Sigmoid colon (tissue), 7 donors: ENCODE results near the gene IL17D. TPM values are rescaled to one million over a fixed set of nuclear protein-coding genes. Genes with fewer than 3 reads are reported as not detected.

ENCODE experiments used
- DNase-seq: peaks from one replicate; pipeline ENCODE4 v3.0.0-alpha.2; 2019
- H3K27ac ChIP-seq, 4 donors: fragments of 200-600 bp; sonication (generic); one replicate each; pipeline ENCODE4 v1.5.1; 2016 to 2019; ENCODE audit warnings: mild to moderate bottlenecking in 1 of 4
- H3K27me3 ChIP-seq, 3 donors: fragments of 200-600 bp; sonication (generic); one replicate each; pipeline ENCODE4 v1.5.1; 2019; ENCODE audit warnings: mild to moderate bottlenecking in 1 of 3
- H3K36me3 ChIP-seq, 4 donors: fragments of 200-600 bp; sonication (generic); one replicate each; pipeline ENCODE4 v1.5.1; 2016 to 2019
- H3K4me1 ChIP-seq, 4 donors: fragments of 200-600 bp; sonication (generic); one replicate each; pipeline ENCODE4 v1.5.1; 2017 to 2019
- H3K4me3 ChIP-seq, 4 donors: fragments of 200-600 bp; sonication (generic); one replicate each; pipeline ENCODE4 v1.5.1; 2017 to 2019; ENCODE audit warnings: mild to moderate bottlenecking in 2 of 4, moderate library complexity in 1 of 4
- H3K9me3 ChIP-seq, 4 donors: fragments of 200-600 bp in 3 of 4; sonication (generic) in 3 of 4; one replicate each; pipeline versions ENCODE4 v1.5.1 to v1.6.1; 2013 to 2019
- CTCF ChIP-seq, 4 experiments: fragments of 450-650 bp in 3 of 4; fragments of 200-600 bp in 1 of 4; IDR thresholded peaks; one replicate each; pipeline ENCODE4 v1.5.1; 2016 to 2019; ENCODE audit warnings: antibody characterized with exemption in 4 of 4, mild to moderate bottlenecking in 3 of 4, moderate library complexity in 2 of 4
- EP300 ChIP-seq, 4 donors: sonication (generic); formaldehyde crosslinking; IDR thresholded peaks; one replicate each; pipeline ENCODE4 v1.6.1; 2017; ENCODE audit warnings: antibody characterized with exemption in 4 of 4
- POLR2A ChIP-seq, 2 donors: fragments of 450-650 bp; IDR thresholded peaks; one replicate each; pipeline ENCODE4 v1.6.1; 2016; ENCODE audit warnings: antibody characterized with exemption in 2 of 2, mild to moderate bottlenecking in 2 of 2, moderate library complexity in 2 of 2
- POLR2AphosphoS5 ChIP-seq, 4 donors: sonication (generic); formaldehyde crosslinking; IDR thresholded peaks; one replicate each; pipeline ENCODE4 v1.6.1; 2017; ENCODE audit warnings: antibody characterized with exemption in 4 of 4
- WGBS, 2 donors: extraction: QIAGEN DNeasy Blood & Tissue Kit; methylation state at CpG; one replicate each; pipeline ENCODE4 v1.1.7; 2013; 5-methylcytosine and 5-hydroxymethylcytosine counted together
- intact Hi-C: fragments of 100-400 bp; cut with DNase I; formaldehyde crosslinking; loops from one replicate; pipeline ENCODE4 v1.15.1; 2023
- polyA plus RNA-seq, 3 donors: library from polyadenylated mRNA; stranded (reverse); fragments of 200-250 nt; gene quantifications; one replicate each; pipeline ENCODE4 v1.2.3, GENCODE V29; 2013
- total RNA-seq, 4 donors: library from RNA; depleted of rRNA; stranded (reverse); fragments of >200 nt; gene quantifications; one replicate each; pipeline ENCODE4 v1.1.0, GENCODE V29; 2016
- donor health status: healthy with polysubstance abuse.
- donor health status: Bipolar disorder and iron deficiency.
- donor health status: healthy.

The IL17D gene
- total and polyA plus RNA-seq, 7 donors: 0.52 to 3.2 (median 1.4) TPM; not detected in 1

GRCh38 chr13:20666948-20667347 lies 36.6 kb upstream of the IL17D start:
- DNase-seq: no peak
- no peaks in the 10 kb centered on the region for H3K27me3 ChIP-seq
- H3K4me3 ChIP-seq: no peak overlapping the region
- no peak overlapping the region for H3K27ac ChIP-seq
- H3K9me3 ChIP-seq: no peaks in the 10 kb centered on the region
- no peak for TF ChIP-seq POLR2A (IDR thresholded peaks at IDR 0.05)
- TF ChIP-seq POLR2AphosphoS5 (IDR thresholded peaks at IDR 0.05): no peak
- TF ChIP-seq EP300 (IDR thresholded peaks at IDR 0.05): no peak
- TF ChIP-seq CTCF (IDR thresholded peaks at IDR 0.05): no peak
- intact Hi-C loops: no loop called here
- peaks cover 0 to 34% (median 2%) of the 10 kb centered on the region in 4 donors for H3K36me3 ChIP-seq
- 73 to 79% methylated on average over 4 of the region's 4 CpGs for WGBS, 2 donors
- no peaks in the 10 kb centered on the region for H3K4me1 ChIP-seq

- 64 to 66% methylated on average over 4 of the region's 4 CpGs for WGBS, 2 donors
- TF ChIP-seq POLR2AphosphoS5 (IDR thresholded peaks at IDR 0.05) (no peak), EP300 (IDR thresholded peaks at IDR 0.05) (no peak), POLR2A (IDR thresholded peaks at IDR 0.05) (no peak)
- Histone ChIP-seq H3K4me3 (no peak overlapping the region), H3K27ac (no peak overlapping the region), H3K36me3 (peaks cover 0 to 38% (median 3%) of the 10 kb centered on the region in 4 donors), H3K4me1 (no peaks in the 10 kb centered on the region), H3K9me3 (no peaks in the 10 kb centered on the region), H3K27me3 (no peaks in the 10 kb centered on the region)
- DNase-seq: no peak
- intact Hi-C loops: no loop called here
These were observed 35.6 kb upstream of the IL17D start for GRCh38 chr13:20667857-20668437.

DNA sequence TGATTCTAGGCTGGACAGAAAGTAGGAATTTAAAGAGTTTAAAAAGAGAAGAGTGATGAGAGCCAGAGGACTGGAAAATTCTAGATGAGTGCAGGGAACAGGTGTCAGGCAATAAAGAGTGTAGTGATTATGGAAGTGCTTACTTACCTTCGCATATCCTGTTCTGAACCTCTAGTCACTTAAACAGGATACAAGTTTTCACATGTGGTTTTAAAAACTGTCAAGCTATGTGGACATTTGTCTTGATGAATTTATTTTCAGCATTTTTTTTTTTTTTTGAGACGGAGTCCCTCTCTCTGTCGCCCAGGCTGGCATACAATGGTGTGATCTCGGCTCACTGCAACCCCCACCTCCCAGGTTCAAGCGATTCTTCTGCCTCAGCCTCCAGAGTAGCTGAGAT lies 34.3 kb upstream of the IL17D start:
- Histone ChIP-seq H3K27me3 (no peaks in the 10 kb centered on the region), H3K27ac (no peak overlapping the region), H3K9me3 (no peaks in the 10 kb centered on the region), H3K4me1 (no peaks in the 10 kb centered on the region), H3K36me3 (peaks cover 0 to 39% (median 3%) of the 10 kb centered on the region in 4 donors), H3K4me3 (no peak overlapping the region)
- TF ChIP-seq POLR2A (IDR thresholded peaks at IDR 0.05) (no peak), EP300 (IDR thresholded peaks at IDR 0.05) (no peak), CTCF (IDR thresholded peaks at IDR 0.05) (no peak), POLR2AphosphoS5 (IDR thresholded peaks at IDR 0.05) (no peak)
- 52 to 88% methylated on average over 5 of the region's 5 CpGs for WGBS, 2 donors
- intact Hi-C loops: no loop called here
- no peak for DNase-seq

DNA sequence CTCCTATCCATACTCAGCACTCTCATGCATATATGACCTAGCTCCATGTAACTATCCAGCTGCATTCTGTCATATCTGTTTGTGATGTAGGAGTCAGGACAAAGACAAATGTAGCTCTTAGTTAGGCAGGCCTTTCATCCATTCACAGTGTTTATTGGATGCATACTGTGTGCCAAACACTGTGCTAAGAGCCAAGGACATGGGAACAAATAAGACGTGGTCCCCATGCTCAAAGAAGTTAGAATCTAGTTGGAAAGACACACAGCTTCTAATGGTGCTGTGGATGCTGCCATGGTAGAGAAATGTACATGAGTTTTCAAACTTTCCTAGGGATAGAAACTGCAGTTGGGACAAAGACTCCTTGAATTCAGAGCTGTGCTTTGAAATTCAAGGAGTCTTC lies 31.7 kb upstream of the IL17D start:
- WGBS, 2 donors: 90 to 93% methylated on average over 1 of the region's 1 CpG
- TF ChIP-seq EP300 (IDR thresholded peaks at IDR 0.05): no peak
- no peak for TF ChIP-seq POLR2AphosphoS5 (IDR thresholded peaks at IDR 0.05)
- no peak for TF ChIP-seq POLR2A (IDR thresholded peaks at IDR 0.05)
- no peak for TF ChIP-seq CTCF (IDR thresholded peaks at IDR 0.05)

GRCh38 chr13:20672772-20673171 lies 30.7 kb upstream of the IL17D start:
- TF ChIP-seq POLR2AphosphoS5 (IDR thresholded peaks at IDR 0.05) (no peak), EP300 (IDR thresholded peaks at IDR 0.05) (no peak), CTCF (IDR thresholded peaks at IDR 0.05) (no peak), POLR2A (IDR thresholded peaks at IDR 0.05) (no peak)
- H3K4me3 ChIP-seq: no peak overlapping the region
- 73 to 95% methylated on average over 2 of the region's 2 CpGs for WGBS, 2 donors
- H3K9me3 ChIP-seq: no peaks in the 10 kb centered on the region
- peaks cover 0 to 47% (median 2%) of the 10 kb centered on the region in 4 donors for H3K36me3 ChIP-seq
- intact Hi-C loops: no loop called here
- no peak for DNase-seq
- H3K27me3 ChIP-seq: no peaks in the 10 kb centered on the region
- no peak overlapping the region for H3K27ac ChIP-seq
- H3K4me1 ChIP-seq: no peaks in the 10 kb centered on the region

More for the DNA sequence above, 31.7 kb upstream of the IL17D start:
- no peak for DNase-seq
- H3K9me3 ChIP-seq: no peaks in the 10 kb centered on the region
- H3K27ac ChIP-seq: no peak overlapping the region
- H3K4me1 ChIP-seq: no peaks in the 10 kb centered on the region
- no peak overlapping the region for H3K4me3 ChIP-seq
- no peaks in the 10 kb centered on the region for H3K27me3 ChIP-seq
- peaks cover 0 to 47% (median 2%) of the 10 kb centered on the region in 4 donors for H3K36me3 ChIP-seq
- intact Hi-C loops: no loop called here
